ENCODE results near the gene CNIH4.

- TF ChIP-seq, protein P1, sequence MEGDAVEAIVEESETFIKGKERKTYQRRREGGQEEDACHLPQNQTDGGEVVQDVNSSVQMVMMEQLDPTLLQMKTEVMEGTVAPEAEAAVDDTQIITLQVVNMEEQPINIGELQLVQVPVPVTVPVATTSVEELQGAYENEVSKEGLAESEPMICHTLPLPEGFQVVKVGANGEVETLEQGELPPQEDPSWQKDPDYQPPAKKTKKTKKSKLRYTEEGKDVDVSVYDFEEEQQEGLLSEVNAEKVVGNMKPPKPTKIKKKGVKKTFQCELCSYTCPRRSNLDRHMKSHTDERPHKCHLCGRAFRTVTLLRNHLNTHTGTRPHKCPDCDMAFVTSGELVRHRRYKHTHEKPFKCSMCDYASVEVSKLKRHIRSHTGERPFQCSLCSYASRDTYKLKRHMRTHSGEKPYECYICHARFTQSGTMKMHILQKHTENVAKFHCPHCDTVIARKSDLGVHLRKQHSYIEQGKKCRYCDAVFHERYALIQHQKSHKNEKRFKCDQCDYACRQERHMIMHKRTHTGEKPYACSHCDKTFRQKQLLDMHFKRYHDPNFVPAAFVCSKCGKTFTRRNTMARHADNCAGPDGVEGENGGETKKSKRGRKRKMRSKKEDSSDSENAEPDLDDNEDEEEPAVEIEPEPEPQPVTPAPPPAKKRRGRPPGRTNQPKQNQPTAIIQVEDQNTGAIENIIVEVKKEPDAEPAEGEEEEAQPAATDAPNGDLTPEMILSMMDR (conservative IDR thresholded peaks at IDR 0.05), result no peak
- TF ChIP-seq ZFX (IDR thresholded peaks at IDR 0.05), result no peak
These were observed 30.7 kb downstream of the CNIH4 start for GRCh38 chr1:224387302-224387912.
